Prostate gland (tissue), 2 donors: Measurements from ENCODE around the gene ANXA6.

Source experiments
- POLR2A ChIP-seq: fragments of 450-650 bp; IDR thresholded peaks from one replicate; pipeline ENCODE4 v1.6.1; 2016; ENCODE audit warnings: antibody characterized with exemption, mild to moderate bottlenecking
- TF ChIP-seq, protein P1 (sequence below), 4 experiments: fragments of 200-600 bp in 2 of 4; fragments of 450-650 bp in 2 of 4; sonication (generic) in 2 of 4; IDR thresholded peaks; 1 replicate in 3 of 4; 2 replicates in 1 of 4; pipeline ENCODE4 v1.5.1; 2016 to 2019; ENCODE audit warnings: antibody characterized with exemption in 4 of 4, mild to moderate bottlenecking in 2 of 4, moderate library complexity in 2 of 4

DNA sequence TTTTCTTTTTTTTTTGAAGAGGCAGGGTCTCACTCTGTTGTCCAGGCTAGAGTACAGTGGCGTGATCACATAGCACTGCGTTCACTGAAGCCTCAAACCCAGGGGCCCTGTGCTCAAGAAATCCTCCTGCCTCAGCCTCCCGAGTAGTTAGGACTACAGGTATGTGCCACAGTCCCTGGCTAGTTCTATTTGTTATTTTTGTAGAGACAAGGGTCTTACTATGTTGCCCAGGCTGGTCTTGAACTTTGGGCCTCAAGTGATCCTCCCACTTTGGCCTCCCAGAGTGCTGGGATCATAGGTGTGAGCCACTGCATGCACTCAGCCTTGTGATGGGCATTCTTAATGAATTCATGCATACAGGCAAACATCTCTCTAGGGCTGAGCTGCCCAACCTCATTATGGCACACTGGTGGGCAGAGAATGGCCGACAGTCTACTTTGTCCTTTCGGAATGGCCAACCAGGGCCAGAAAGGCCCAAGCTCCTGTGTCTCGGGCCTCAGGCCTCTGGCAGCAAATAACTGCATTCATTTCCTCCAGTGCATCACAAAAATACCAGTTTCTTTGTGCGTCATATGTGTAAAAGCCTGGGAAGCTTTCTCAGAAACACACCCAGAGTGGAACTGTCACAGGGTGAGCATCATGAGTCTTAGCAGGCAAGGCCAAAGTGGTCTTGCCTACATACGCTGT lies 27.2 kb downstream of the ANXA6 start:
- TF ChIP-seq, protein P1, sequence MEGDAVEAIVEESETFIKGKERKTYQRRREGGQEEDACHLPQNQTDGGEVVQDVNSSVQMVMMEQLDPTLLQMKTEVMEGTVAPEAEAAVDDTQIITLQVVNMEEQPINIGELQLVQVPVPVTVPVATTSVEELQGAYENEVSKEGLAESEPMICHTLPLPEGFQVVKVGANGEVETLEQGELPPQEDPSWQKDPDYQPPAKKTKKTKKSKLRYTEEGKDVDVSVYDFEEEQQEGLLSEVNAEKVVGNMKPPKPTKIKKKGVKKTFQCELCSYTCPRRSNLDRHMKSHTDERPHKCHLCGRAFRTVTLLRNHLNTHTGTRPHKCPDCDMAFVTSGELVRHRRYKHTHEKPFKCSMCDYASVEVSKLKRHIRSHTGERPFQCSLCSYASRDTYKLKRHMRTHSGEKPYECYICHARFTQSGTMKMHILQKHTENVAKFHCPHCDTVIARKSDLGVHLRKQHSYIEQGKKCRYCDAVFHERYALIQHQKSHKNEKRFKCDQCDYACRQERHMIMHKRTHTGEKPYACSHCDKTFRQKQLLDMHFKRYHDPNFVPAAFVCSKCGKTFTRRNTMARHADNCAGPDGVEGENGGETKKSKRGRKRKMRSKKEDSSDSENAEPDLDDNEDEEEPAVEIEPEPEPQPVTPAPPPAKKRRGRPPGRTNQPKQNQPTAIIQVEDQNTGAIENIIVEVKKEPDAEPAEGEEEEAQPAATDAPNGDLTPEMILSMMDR (IDR thresholded peaks at IDR 0.05) = no peak
- TF ChIP-seq POLR2A = no peak
